Smooth muscle cell (in vitro differentiated cells): ENCODE results near the gene SMIM20. TPM values are rescaled to one million over a fixed set of nuclear protein-coding genes. Genes with fewer than 3 reads are reported as not detected.
"Not testable (repeated sequence)": the region's sequence is repeated elsewhere in the genome, so short reads cannot be mapped to it uniquely, and the experiment has no call there.

Experiments used
- DNase-seq: peaks from one replicate; lab custom pipeline; 2025; ENCODE audit not compliant: unreplicated experiment; lab: John Stamatoyannopoulos, UW
- H2AFZ ChIP-seq: fragments of 200-600 bp; sonication (generic); 2 replicates; pipeline ENCODE4 v1.6.0; 2016; ENCODE audit warnings: antibody characterized with exemption, low read depth, mild to moderate bottlenecking
- H3F3A ChIP-seq: fragments of 200-600 bp; sonication (generic); 2 replicates; pipeline ENCODE4 v1.6.0; 2017; ENCODE audit warnings: antibody characterized with exemption, low read depth
- H3K27ac ChIP-seq: fragments of 200-600 bp; sonication (generic); 2 replicates; pipeline ENCODE4 v1.5.1; 2016; ENCODE audit warnings: low read depth, mild to moderate bottlenecking
- H3K27me3 ChIP-seq: fragments of 200-600 bp; sonication (generic); 2 replicates; pipeline ENCODE4 v1.6.1; 2016; ENCODE audit warnings: low read depth, mild to moderate bottlenecking
- H3K36me3 ChIP-seq: fragments of 200-600 bp; sonication (generic); 2 replicates; pipeline ENCODE4 v1.5.1; 2016; ENCODE audit warnings: low read depth
- H3K4me1 ChIP-seq: fragments of 200-600 bp; sonication (generic); 2 replicates; pipeline ENCODE4 v1.5.1; 2016; ENCODE audit warnings: low read depth
- H3K4me2 ChIP-seq: fragments of 200-600 bp; sonication (generic); 2 replicates; pipeline ENCODE4 v1.6.0; 2016; ENCODE audit warnings: mild to moderate bottlenecking
- H3K4me3 ChIP-seq: fragments of 200-600 bp; sonication (generic); 2 replicates; pipeline ENCODE4 v1.5.1; 2016; ENCODE audit warnings: mild to moderate bottlenecking
- H3K79me2 ChIP-seq: fragments of 200-600 bp; sonication (generic); 2 replicates; pipeline ENCODE4 v1.6.0; 2016; ENCODE audit warnings: low read depth, mild to moderate bottlenecking
- H3K9ac ChIP-seq: fragments of 200-600 bp; sonication (generic); 2 replicates; pipeline ENCODE4 v1.6.0; 2016; ENCODE audit warnings: low read depth
- H3K9me3 ChIP-seq: fragments of 200-600 bp; sonication (generic); replicated peaks from 2 replicates; pipeline ENCODE4 v1.5.1; 2016; ENCODE audit warnings: low read depth
- H4K20me1 ChIP-seq: fragments of 200-600 bp; sonication (generic); 2 replicates; pipeline ENCODE4 v1.6.0; 2016; ENCODE audit warnings: low read depth
- WGBS: methylation state at CpG from one replicate; pipeline ENCODE4 v1.1.7; 2016; ENCODE audit warnings: low lambda C conversion rate; 5-methylcytosine and 5-hydroxymethylcytosine counted together
- polyA plus RNA-seq: library from polyadenylated mRNA; unstranded; fragments of >200 nt; fragmentation: Nextera tagmentation; extraction: Ambion mirVana; gene quantifications from 2 replicates; pipeline ENCODE4 v1.2.1, GENCODE V29; 2016
- total RNA-seq: library from RNA; depleted of rRNA; stranded (reverse); fragments of >200 nt; gene quantifications from 2 replicates; pipeline ENCODE4 v1.2.3, GENCODE V29; 2014
- TF ChIP-seq, protein P1 (sequence below): fragments of 200-600 bp; sonication (generic); IDR thresholded peaks from 2 replicates; pipeline ENCODE4 v1.5.1; 2017; ENCODE audit warnings: borderline replicate concordance, mild to moderate bottlenecking, antibody characterized with exemption; ENCODE audit not compliant: insufficient read depth, poor library complexity, severe bottlenecking

SMIM20 gene
- total RNA-seq (44.0 and 52.1 TPM in 2 replicates), polyA plus RNA-seq (40.9 and 46.5 TPM in 2 replicates)

DNA sequence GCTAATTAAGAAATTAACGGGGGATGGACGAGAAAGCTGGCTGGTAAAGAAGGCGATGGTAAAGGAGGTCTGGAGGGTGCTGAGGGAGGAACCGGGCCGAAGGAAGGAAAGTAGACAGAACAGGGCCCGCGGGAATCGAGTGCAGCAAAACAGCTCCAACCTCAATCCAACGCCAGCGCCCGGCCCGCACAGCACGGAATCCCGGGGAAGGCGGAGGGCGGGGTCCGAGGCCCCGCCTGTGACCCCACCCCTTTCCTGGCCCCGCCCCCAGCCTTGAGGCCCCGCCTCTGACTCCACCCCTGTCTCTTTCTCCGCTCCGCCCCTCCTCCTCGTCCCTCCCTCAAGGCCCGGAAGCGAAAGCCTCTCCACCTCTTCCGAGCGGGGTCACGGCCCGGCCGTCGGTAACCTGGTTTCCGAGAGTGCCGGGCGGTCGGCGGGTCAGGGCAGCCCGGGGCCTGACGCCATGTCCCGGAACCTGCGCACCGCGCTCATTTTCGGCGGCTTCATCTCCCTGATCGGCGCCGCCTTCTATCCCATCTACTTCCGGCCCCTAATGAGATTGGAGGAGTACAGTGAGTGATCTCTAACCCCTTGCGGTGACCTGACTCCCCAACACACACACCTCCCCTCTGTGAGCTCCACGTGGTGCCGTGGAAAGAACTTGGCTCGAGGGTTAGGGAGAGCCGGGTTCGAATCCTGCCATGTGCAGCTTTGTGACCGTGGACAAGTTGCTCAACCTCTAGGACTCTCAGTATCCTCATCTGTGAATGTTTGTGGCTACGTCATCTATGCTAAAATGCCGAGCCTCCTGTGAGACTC, at the start of gene SMIM20:
SMIM20 (plus strand) TSS at position 370 of the 819 bp plus-strand sequence; CDS start at position 464, 94 bp downstream.
- Histone ChIP-seq H3K9ac (peak within 1 kb of the TSS; percentile 60), H3K36me3 (no peaks in the 10 kb centered on the region)

DNA sequence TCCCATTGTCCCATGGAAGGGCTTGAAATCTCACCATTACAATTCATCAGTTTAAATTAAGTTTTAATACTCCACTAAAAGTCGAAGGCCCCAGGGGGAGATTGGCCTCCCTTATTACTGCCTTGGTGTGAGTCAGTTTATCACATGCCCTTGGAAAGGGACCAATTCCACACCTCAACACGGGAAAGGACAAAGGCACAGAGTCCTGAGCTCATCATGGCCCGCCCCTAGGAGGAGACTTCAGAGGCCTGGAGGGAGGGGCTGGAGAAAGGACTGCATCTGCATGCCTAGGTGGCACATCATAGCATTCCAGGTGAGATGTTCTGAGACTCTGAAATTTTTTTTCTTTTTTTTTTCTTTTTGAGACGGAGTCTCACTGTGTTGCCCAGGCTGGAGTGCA, 48.4 kb upstream of the SMIM20 start:
- 62% methylated on average over 4 of the region's 4 CpGs for WGBS
- Histone ChIP-seq H3K27ac (no peak overlapping the region), H3K4me2 (no peak overlapping the region), H2AFZ (no peak overlapping the region), H4K20me1 (no peaks in the 10 kb centered on the region), H3K9ac (no peak overlapping the region), H3K4me3 (no peak overlapping the region), H3F3A (no peaks in the 10 kb centered on the region), H3K9me3 (no peaks in the 10 kb centered on the region), H3K36me3 (no peaks in the 10 kb centered on the region), H3K79me2 (no peaks in the 10 kb centered on the region), H3K27me3 (peaks cover 18% of the 10 kb centered on the region), H3K4me1 (peaks cover 22% of the 10 kb centered on the region)
- DNase-seq = no peak
- TF ChIP-seq, protein P1, sequence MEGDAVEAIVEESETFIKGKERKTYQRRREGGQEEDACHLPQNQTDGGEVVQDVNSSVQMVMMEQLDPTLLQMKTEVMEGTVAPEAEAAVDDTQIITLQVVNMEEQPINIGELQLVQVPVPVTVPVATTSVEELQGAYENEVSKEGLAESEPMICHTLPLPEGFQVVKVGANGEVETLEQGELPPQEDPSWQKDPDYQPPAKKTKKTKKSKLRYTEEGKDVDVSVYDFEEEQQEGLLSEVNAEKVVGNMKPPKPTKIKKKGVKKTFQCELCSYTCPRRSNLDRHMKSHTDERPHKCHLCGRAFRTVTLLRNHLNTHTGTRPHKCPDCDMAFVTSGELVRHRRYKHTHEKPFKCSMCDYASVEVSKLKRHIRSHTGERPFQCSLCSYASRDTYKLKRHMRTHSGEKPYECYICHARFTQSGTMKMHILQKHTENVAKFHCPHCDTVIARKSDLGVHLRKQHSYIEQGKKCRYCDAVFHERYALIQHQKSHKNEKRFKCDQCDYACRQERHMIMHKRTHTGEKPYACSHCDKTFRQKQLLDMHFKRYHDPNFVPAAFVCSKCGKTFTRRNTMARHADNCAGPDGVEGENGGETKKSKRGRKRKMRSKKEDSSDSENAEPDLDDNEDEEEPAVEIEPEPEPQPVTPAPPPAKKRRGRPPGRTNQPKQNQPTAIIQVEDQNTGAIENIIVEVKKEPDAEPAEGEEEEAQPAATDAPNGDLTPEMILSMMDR = no peak

More for the DNA sequence above, at the start of gene SMIM20:
- 1% methylated on average over 55 of the region's 57 CpGs for WGBS
- DNase-seq = peak; percentile 86
- H3F3A ChIP-seq = peaks cover 9% of the 10 kb centered on the region
- H2AFZ ChIP-seq = peak within 1 kb of the TSS; percentile 78
- H3K79me2 ChIP-seq = no peaks in the 10 kb centered on the region
- no peaks in the 10 kb centered on the region for H4K20me1 ChIP-seq
- H3K27ac ChIP-seq = peak within 1 kb of the TSS; percentile 48
- H3K9me3 ChIP-seq = no peaks in the 10 kb centered on the region
- H3K4me1 ChIP-seq = peaks cover 7% of the 10 kb centered on the region
- H3K27me3 ChIP-seq = no peaks in the 10 kb centered on the region
- H3K4me2 ChIP-seq = peak within 1 kb of the TSS; percentile 85
- peak within 1 kb of the TSS; percentile 69 for H3K4me3 ChIP-seq
- TF ChIP-seq, protein P1 = no peak

DNA sequence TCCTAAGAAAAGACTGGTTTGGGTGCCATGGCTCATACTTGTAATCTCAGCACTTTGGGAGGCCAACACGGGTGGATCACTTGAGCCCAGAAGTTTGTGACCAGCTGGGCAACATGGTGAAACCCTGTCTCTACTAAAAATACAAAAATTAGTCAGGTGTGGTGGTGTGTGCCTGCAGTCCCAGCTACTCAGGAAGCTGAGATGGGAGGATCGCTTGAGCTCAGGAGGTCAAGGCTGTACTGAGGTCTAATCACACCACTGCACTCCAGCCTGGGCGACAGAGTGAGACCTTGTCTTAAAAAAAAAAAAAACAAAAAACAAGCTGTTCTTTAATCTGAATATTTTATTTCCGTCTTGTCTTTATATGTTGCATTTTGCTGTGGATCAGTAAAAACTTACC, 47.6 kb upstream of the SMIM20 start:
- H3K4me2 ChIP-seq, H3F3A ChIP-seq, H2AFZ ChIP-seq, DNase-seq, H3K27ac ChIP-seq, H3K9ac ChIP-seq, H3K9me3 ChIP-seq, H3K79me2 ChIP-seq, H4K20me1 ChIP-seq, H3K36me3 ChIP-seq, H3K4me3 ChIP-seq: not testable (repeated sequence)
- Histone ChIP-seq H3K4me1 (peaks cover 13% of the 10 kb centered on the region), H3K27me3 (peaks cover 18% of the 10 kb centered on the region)
- 95% methylated on average over 4 of the region's 4 CpGs for WGBS

DNA sequence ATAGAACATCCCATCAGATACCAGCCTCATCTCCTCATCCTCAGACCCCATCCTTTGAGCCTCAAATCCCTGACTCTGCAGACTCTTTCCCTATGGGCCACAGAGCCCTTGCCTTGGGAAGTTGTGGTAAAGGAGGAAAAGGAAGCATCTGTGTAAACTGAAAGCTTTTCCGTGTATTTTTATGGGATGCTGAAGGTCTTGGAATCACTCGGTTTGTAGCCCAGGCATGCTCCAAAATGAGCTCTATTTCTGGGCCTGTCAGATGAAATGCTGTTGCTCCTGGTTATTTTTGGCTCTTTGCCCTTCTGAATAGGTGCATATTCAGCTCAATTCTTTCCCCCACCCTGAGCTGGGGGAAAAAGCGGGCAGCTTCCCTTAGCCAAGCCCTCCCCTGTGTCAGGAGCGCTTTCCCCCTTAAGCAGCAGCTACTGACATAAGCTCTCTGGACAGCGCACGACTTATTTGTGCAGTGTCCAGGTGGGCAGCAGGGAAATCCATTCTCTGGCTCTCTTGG, 46.2 kb upstream of the SMIM20 start:
- peaks cover 9% of the 10 kb centered on the region for H3K4me1 ChIP-seq
- no peaks in the 10 kb centered on the region for H4K20me1 ChIP-seq
- no peak for DNase-seq
- no peak overlapping the region for H3K9ac ChIP-seq
- TF ChIP-seq, protein P1 = no peak
- H2AFZ ChIP-seq = no peak overlapping the region
- no peaks in the 10 kb centered on the region for H3K9me3 ChIP-seq
- no peak overlapping the region for H3K4me2 ChIP-seq
- no peak overlapping the region for H3K27ac ChIP-seq
- H3K27me3 ChIP-seq = peaks cover 18% of the 10 kb centered on the region
- H3K4me3 ChIP-seq = no peak overlapping the region
- H3K79me2 ChIP-seq = no peaks in the 10 kb centered on the region
- no peaks in the 10 kb centered on the region for H3K36me3 ChIP-seq
- no peaks in the 10 kb centered on the region for H3F3A ChIP-seq
- 87% methylated on average over 6 of the region's 6 CpGs for WGBS
